PC-3 (cell line): ENCODE measurements around the gene AKR1C8. TPM values are rescaled to one million over a fixed set of nuclear protein-coding genes. Genes with fewer than 3 reads are reported as not detected.
"Not testable (repeated sequence)": the region's sequence is repeated elsewhere in the genome, so short reads cannot be mapped to it uniquely, and the experiment has no call there.

ENCODE experiments used
- ATAC-seq: fragments of 200-7000 bp; cut with Tn5 transposase; 2 replicates; pipeline ENCODE4 v1.9.1; 2020; ENCODE audit warnings: mild to moderate bottlenecking, moderate library complexity
- BruUV-seq: library from RNA; stranded (reverse); fragments of 400-500 nt; replicated peaks from 2 replicates; lab custom pipeline; 2021; lab: Mats Ljungman, UMichigan
- CTCF ChIA-PET: fragments of 300-600 bp; sonication (Branson Sonifier 250); formaldehyde crosslinking; loops from one replicate; lab custom pipeline; 2022; ENCODE audit warnings: antibody characterized with exemption; lab: Charles Lee
- POLR2A ChIA-PET: fragments of 300-600 bp; sonication (Branson Sonifier 250); formaldehyde crosslinking; loops from one replicate; lab custom pipeline; 2022; ENCODE audit warnings: antibody characterized with exemption; ENCODE audit not compliant: unreplicated experiment; lab: Charles Lee
- DNase-seq: peaks from one replicate; pipeline ENCODE4 v3.0.0-alpha.2; 2015
- H2AFZ ChIP-seq: fragments of 300-600 bp; sonication (generic); 2 replicates; pipeline ENCODE4 v1.6.0; 2016; ENCODE audit warnings: antibody characterized with exemption, low read length
- H3F3A ChIP-seq: fragments of 300-600 bp; sonication (generic); one replicate; pipeline ENCODE4 v1.6.0; 2017; ENCODE audit warnings: antibody characterized with exemption, low read length, control low read depth, mild to moderate bottlenecking; ENCODE audit not compliant: unreplicated experiment
- H3K27ac ChIP-seq: fragments of 300-600 bp; sonication (generic); 2 replicates; pipeline ENCODE4 v1.5.1; 2016; ENCODE audit warnings: mild to moderate bottlenecking, low read length
- H3K27me3 ChIP-seq: fragments of 300-600 bp; sonication (generic); 2 replicates; pipeline ENCODE4 v1.6.1; 2016; ENCODE audit warnings: low read length, mixed read lengths
- H3K36me3 ChIP-seq: fragments of 300-600 bp; sonication (generic); 2 replicates; pipeline ENCODE4 v1.6.1; 2016; ENCODE audit warnings: low read depth, mixed run types, low read length, mixed read lengths
- H3K4me1 ChIP-seq: fragments of 300-600 bp; sonication (generic); 2 replicates; pipeline ENCODE4 v1.5.1; 2016; ENCODE audit warnings: low read length; ENCODE audit not compliant: insufficient read depth
- H3K4me2 ChIP-seq: fragments of 300-600 bp; sonication (generic); 2 replicates; pipeline ENCODE4 v1.6.0; 2016; ENCODE audit warnings: low read length
- H3K4me3 ChIP-seq: fragments of 300-600 bp; sonication (generic); 2 replicates; pipeline ENCODE4 v1.5.1; 2016; ENCODE audit warnings: mild to moderate bottlenecking, low read length, mixed read lengths
- H3K79me2 ChIP-seq: fragments of 300-600 bp; sonication (generic); 2 replicates; pipeline ENCODE4 v1.6.1; 2017; ENCODE audit warnings: low read length, mixed read lengths
- H3K9ac ChIP-seq: fragments of 300-600 bp; sonication (generic); 2 replicates; pipeline ENCODE4 v1.6.0; 2016; ENCODE audit warnings: mild to moderate bottlenecking, low read length
- H3K9me2 ChIP-seq: fragments of 300-600 bp; sonication (generic); replicated peaks from 2 replicates; pipeline ENCODE4 v1.6.1; 2016; ENCODE audit warnings: mixed run types, low read length, mixed read lengths
- H3K9me3 ChIP-seq: fragments of 300-600 bp; sonication (generic); 2 replicates; pipeline ENCODE4 v1.6.1; 2016; ENCODE audit warnings: low read length, mixed read lengths
- H4K20me1 ChIP-seq: fragments of 300-600 bp; sonication (generic); 2 replicates; pipeline ENCODE4 v1.6.1; 2016; ENCODE audit warnings: low read length, mixed read lengths
- CTCF ChIP-seq: fragments of 300-600 bp; sonication (generic); conservative IDR thresholded peaks from 2 replicates; pipeline ENCODE4 v1.5.1; 2017; ENCODE audit warnings: antibody characterized with exemption, low read depth, mild to moderate bottlenecking, low read length
- EZH2 ChIP-seq: fragments of 300-600 bp; sonication (generic); IDR thresholded peaks from one replicate; pipeline ENCODE4 v1.6.1; 2017; ENCODE audit warnings: antibody characterized with exemption, mild to moderate bottlenecking, low read length; ENCODE audit not compliant: unreplicated experiment
- EZH2phosphoT487 ChIP-seq: fragments of 300-600 bp; sonication (generic); IDR thresholded peaks from 2 replicates; pipeline ENCODE4 v1.6.1; 2018; ENCODE audit warnings: mild to moderate bottlenecking, antibody characterized with exemption, low read length, borderline replicate concordance
- intact Hi-C: fragments of 100-400 bp; cut with micrococcal nuclease; formaldehyde crosslinking; loops from 2 replicates; pipeline ENCODE4 v1.9.0; 2023
- total RNA-seq: library from RNA; depleted of rRNA; stranded (reverse); fragments of >200 nt; gene quantifications from 2 replicates; pipeline ENCODE4 v1.2.3, GENCODE V29; 2014

Gene AKR1C8
- total RNA-seq, 1 experiment from 2014 or later: not detected

GRCh38 chr10:5219262-5219661 is 34.3 kb upstream of the AKR1C8 start:
- DNase-seq: no peak
- Histone ChIP-seq H3K27me3 (no peaks in the 10 kb centered on the region), H3K4me2 (no peak overlapping the region), H3F3A (no peaks in the 10 kb centered on the region), H3K9me3 (no peaks in the 10 kb centered on the region), H3K9me2 (no peaks in the 10 kb centered on the region), H3K4me3 (no peak overlapping the region), H2AFZ (no peak overlapping the region), H4K20me1 (no peaks in the 10 kb centered on the region), H3K4me1 (no peaks in the 10 kb centered on the region), H3K27ac (no peak overlapping the region), H3K36me3 (no peaks in the 10 kb centered on the region), H3K79me2 (no peaks in the 10 kb centered on the region), H3K9ac (no peak overlapping the region)
- intact Hi-C loops: no loop called here
- TF ChIP-seq CTCF: no peak
- TF ChIP-seq EZH2phosphoT487: no peak
- TF ChIP-seq EZH2: no peak
- POLR2A ChIA-PET: no interaction called here
- no peak for ATAC-seq
- no TSS peak for BruUV-seq
- CTCF ChIA-PET: no interaction called here

GRCh38 chr10:5216801-5217200 is 31.9 kb upstream of the AKR1C8 start:
- CTCF ChIA-PET: no interaction called here
- ATAC-seq (no peak), DNase-seq (no peak)
- Histone ChIP-seq H3F3A (no peaks in the 10 kb centered on the region), H4K20me1 (no peaks in the 10 kb centered on the region), H3K27ac (no peak overlapping the region), H3K9me3 (no peaks in the 10 kb centered on the region), H3K4me3 (no peak overlapping the region), H3K36me3 (no peaks in the 10 kb centered on the region), H3K4me2 (no peak overlapping the region), H3K9me2 (no peaks in the 10 kb centered on the region), H2AFZ (no peak overlapping the region), H3K79me2 (no peaks in the 10 kb centered on the region), H3K27me3 (no peaks in the 10 kb centered on the region), H3K9ac (no peak overlapping the region), H3K4me1 (no peaks in the 10 kb centered on the region)
- no TSS peak for BruUV-seq
- TF ChIP-seq EZH2phosphoT487 (no peak), CTCF (no peak)
- intact Hi-C loops: no loop called here
- POLR2A ChIA-PET: no interaction called here

GRCh38 chr10:5211696-5212536 is 27.0 kb upstream of the AKR1C8 start:
- no peaks in the 10 kb centered on the region for H3K9me3 ChIP-seq
- H3F3A ChIP-seq: no peaks in the 10 kb centered on the region
- TF ChIP-seq EZH2: no peak
- no peak for TF ChIP-seq CTCF
- TF ChIP-seq EZH2phosphoT487: no peak
- no peak overlapping the region for H3K4me3 ChIP-seq
- ChIA-PET CTCF (no interaction called here), POLR2A (no interaction called here)
- no peak overlapping the region for H3K27ac ChIP-seq
- H3K36me3 ChIP-seq: no peaks in the 10 kb centered on the region
- H3K4me2 ChIP-seq: no peak overlapping the region
- H3K27me3 ChIP-seq: no peaks in the 10 kb centered on the region
- H3K9me2 ChIP-seq: no peaks in the 10 kb centered on the region
- intact Hi-C loops: no loop called here
- no peak overlapping the region for H3K9ac ChIP-seq
- DNase-seq (no peak), ATAC-seq (no peak)
- no peaks in the 10 kb centered on the region for H3K4me1 ChIP-seq
- H4K20me1 ChIP-seq: no peaks in the 10 kb centered on the region
- no peaks in the 10 kb centered on the region for H3K79me2 ChIP-seq
- H2AFZ ChIP-seq: no peak overlapping the region
- no TSS peak for BruUV-seq

- H3K27me3 ChIP-seq, DNase-seq, H3K36me3 ChIP-seq, H2AFZ ChIP-seq, H4K20me1 ChIP-seq, ATAC-seq, H3F3A ChIP-seq, H3K4me1 ChIP-seq, H3K4me2 ChIP-seq, H3K4me3 ChIP-seq, H3K27ac ChIP-seq, H3K9me3 ChIP-seq, H3K9ac ChIP-seq, CTCF ChIA-PET, BruUV-seq, intact Hi-C loops, H3K9me2 ChIP-seq, H3K79me2 ChIP-seq, POLR2A ChIA-PET: not testable (repeated sequence)
Observed at GRCh38 chr10:5210261-5210660, 25.3 kb upstream of the AKR1C8 start.
